DOHH2 (cell line): Measurements from ENCODE around the gene BTRC.

Experiments
- H3F3A ChIP-seq: fragments of 200-600 bp; sonication (generic), shearing (Covaris generic); 2 replicates; pipeline ENCODE4 v1.6.0; 2016; ENCODE audit warnings: antibody characterized with exemption, mild to moderate bottlenecking; ENCODE audit not compliant: control insufficient read depth, insufficient read depth
- H3K27ac ChIP-seq: fragments of 200-600 bp; sonication (generic); 2 replicates; pipeline ENCODE4 v1.5.1; 2014; ENCODE audit warnings: low read depth, mild to moderate bottlenecking, low read length, moderate library complexity
- H3K27me3 ChIP-seq: fragments of 200-600 bp; sonication (generic); 2 replicates; pipeline ENCODE4 v1.6.1; 2014; ENCODE audit warnings: mild to moderate bottlenecking, low read length, mixed read lengths; ENCODE audit not compliant: control insufficient read depth
- H3K36me3 ChIP-seq: fragments of 200-600 bp; sonication (generic); 2 replicates; pipeline ENCODE4 v1.6.1; 2014; ENCODE audit warnings: mild to moderate bottlenecking, low read length, moderate library complexity, mixed read lengths; ENCODE audit not compliant: control insufficient read depth
- H3K4me1 ChIP-seq: fragments of 200-600 bp; sonication (generic); 2 replicates; pipeline ENCODE4 v1.6.1; 2014; ENCODE audit warnings: mild to moderate bottlenecking, low read length, mixed read lengths; ENCODE audit not compliant: control insufficient read depth
- H3K4me2 ChIP-seq: fragments of 200-600 bp; sonication (generic); 2 replicates; pipeline ENCODE4 v1.6.0; 2014; ENCODE audit warnings: mild to moderate bottlenecking, low read length, moderate library complexity
- H3K4me3 ChIP-seq: fragments of 200-600 bp; sonication (generic); 2 replicates; pipeline ENCODE4 v1.5.1; 2014; ENCODE audit warnings: mild to moderate bottlenecking, low read length, mixed read lengths
- H3K79me2 ChIP-seq: fragments of 200-600 bp; sonication (generic); 2 replicates; pipeline ENCODE4 v1.6.1; 2014; ENCODE audit warnings: mild to moderate bottlenecking, low read length, mixed read lengths; ENCODE audit not compliant: control insufficient read depth
- H3K9me2 ChIP-seq: fragments of 200-600 bp; sonication (generic); replicated peaks from 2 replicates; pipeline ENCODE4 v1.6.1; 2014; ENCODE audit warnings: mild to moderate bottlenecking, low read length, mixed read lengths; ENCODE audit not compliant: control insufficient read depth
- H3K9me3 ChIP-seq: fragments of 200-600 bp; sonication (generic); 2 replicates; pipeline ENCODE4 v1.6.1; 2014; ENCODE audit warnings: antibody characterized with exemption, low read length, mixed read lengths; ENCODE audit not compliant: control insufficient read depth, insufficient read depth
- H4K20me1 ChIP-seq: fragments of 200-600 bp; sonication (generic); 2 replicates; pipeline ENCODE4 v1.6.0; 2014; ENCODE audit warnings: low read depth, mild to moderate bottlenecking, antibody characterized with exemption, low read length, moderate library complexity; ENCODE audit not compliant: control insufficient read depth, insufficient read depth
- EZH2phosphoT487 ChIP-seq: fragments of 200-600 bp; sonication (generic); IDR thresholded peaks from 2 replicates; pipeline ENCODE4 v1.6.1; 2017; ENCODE audit warnings: borderline replicate concordance, mild to moderate bottlenecking, antibody characterized with exemption, low read length, moderate library complexity, mixed read lengths
- TF ChIP-seq, protein P1 (sequence below): fragments of 200-600 bp; sonication (generic); IDR thresholded peaks from one replicate; pipeline ENCODE4 v1.5.1; 2014; ENCODE audit warnings: antibody characterized with exemption, mild to moderate bottlenecking, low read depth, low read length; ENCODE audit not compliant: poor library complexity, severe bottlenecking

BTRC gene

DNA sequence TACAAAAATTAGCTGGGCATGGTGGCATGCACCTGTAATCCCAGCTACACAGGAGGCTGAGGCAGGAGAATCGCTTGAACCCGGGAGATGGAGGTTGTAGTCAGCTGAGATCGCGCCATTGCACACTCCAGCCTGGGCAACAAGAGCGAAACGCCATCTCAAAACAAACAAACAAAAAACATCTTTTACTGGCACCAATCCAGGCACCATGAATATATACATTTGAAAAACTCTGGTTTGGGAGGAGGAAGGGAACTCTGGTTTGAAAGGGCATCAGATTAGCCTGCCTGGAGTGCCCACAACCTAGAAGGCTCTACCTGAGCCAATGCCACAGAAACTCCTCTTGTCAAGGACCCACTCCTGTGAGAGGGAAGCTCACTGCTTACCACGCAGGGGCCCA lies 218.2 kb downstream of the BTRC start:
- Histone ChIP-seq H3K36me3 (no peaks in the 10 kb centered on the region), H3K4me1 (peaks cover 15% of the 10 kb centered on the region), H3K4me3 (no peak overlapping the region), H4K20me1 (peaks cover 2% of the 10 kb centered on the region; the same call in 1 of the 2 replicates), H3K9me2 (no peaks in the 10 kb centered on the region), H3K9me3 (no peaks in the 10 kb centered on the region), H3K27me3 (peaks cover 31% of the 10 kb centered on the region), H3K4me2 (no peak overlapping the region), H3K79me2 (no peaks in the 10 kb centered on the region), H3F3A (no peaks in the 10 kb centered on the region), H3K27ac (no peak overlapping the region)
- TF ChIP-seq, protein P1, sequence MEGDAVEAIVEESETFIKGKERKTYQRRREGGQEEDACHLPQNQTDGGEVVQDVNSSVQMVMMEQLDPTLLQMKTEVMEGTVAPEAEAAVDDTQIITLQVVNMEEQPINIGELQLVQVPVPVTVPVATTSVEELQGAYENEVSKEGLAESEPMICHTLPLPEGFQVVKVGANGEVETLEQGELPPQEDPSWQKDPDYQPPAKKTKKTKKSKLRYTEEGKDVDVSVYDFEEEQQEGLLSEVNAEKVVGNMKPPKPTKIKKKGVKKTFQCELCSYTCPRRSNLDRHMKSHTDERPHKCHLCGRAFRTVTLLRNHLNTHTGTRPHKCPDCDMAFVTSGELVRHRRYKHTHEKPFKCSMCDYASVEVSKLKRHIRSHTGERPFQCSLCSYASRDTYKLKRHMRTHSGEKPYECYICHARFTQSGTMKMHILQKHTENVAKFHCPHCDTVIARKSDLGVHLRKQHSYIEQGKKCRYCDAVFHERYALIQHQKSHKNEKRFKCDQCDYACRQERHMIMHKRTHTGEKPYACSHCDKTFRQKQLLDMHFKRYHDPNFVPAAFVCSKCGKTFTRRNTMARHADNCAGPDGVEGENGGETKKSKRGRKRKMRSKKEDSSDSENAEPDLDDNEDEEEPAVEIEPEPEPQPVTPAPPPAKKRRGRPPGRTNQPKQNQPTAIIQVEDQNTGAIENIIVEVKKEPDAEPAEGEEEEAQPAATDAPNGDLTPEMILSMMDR = no peak
- TF ChIP-seq EZH2phosphoT487 = no peak

DNA sequence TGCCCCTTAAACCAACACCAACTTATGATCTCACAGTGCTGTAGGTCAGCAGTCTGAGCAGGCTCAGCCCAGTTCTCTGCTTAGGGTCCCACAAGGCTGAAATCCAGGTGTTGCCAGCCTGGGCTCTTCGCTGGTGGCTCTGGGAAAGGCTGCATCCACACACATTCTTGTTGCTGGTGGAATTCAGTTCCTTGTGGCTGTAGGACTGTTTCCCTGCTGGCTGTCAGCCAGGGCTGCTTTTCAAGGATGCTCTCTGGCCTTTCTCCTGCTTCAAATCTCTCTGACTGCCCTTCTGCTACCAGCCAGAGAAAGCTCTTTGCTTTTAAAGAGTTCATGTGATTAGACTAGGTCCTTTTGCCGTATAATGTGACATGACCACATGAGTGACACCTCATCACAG lies 218.8 kb downstream of the BTRC start:
- Histone ChIP-seq H3K9me2 (no peaks in the 10 kb centered on the region), H3K4me1 (peaks cover 15% of the 10 kb centered on the region), H3K27ac (no peak overlapping the region), H3K27me3 (peaks cover 26% of the 10 kb centered on the region), H3K36me3 (no peaks in the 10 kb centered on the region), H3K4me2 (no peak overlapping the region), H3K4me3 (no peak overlapping the region), H3K9me3 (no peaks in the 10 kb centered on the region), H3K79me2 (no peaks in the 10 kb centered on the region), H3F3A (no peaks in the 10 kb centered on the region), H4K20me1 (peaks cover 4% of the 10 kb centered on the region; the same call in 1 of the 2 replicates)
- no peak for TF ChIP-seq EZH2phosphoT487
- TF ChIP-seq, protein P1 = no peak

DNA sequence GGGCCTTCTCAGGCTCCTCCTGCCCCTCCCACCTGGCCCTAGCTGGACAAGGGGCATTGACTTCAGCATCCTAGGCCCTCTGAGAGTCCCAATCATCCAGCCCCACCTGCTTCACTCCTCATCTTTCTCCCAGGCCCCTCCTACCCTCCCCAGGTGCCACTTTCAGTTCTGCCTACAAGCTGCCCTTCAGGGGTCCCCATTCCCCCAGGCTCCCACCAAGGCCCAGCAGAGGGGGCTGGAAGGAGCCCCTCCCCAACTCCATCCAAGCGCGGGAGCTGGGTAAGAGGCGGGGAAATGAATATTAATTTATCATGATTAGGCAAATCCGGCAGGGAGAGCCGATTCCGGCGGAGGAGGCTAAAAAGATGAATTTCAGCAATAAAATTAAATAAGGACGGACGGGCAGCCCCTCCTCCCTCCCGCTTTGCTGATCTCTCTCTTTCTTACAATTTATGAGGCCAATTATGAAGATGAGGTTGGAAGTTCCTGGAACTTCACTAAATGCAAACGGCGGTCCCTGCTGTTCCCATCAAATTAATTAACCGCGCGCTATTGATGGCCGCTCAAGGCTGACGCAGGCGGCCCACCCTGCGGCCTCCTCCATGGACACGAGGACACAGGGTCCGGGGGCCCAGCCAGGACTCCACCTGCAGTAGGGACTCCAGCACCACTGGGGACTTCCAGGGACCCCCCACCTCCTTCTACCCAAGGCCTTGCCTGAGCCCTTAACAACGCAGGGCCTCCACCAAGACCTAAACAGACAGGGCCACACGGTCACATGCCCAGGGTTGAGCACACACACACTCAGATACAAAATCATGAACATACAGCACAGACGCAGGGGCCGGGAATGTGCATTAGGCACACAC lies 220.2 kb downstream of the BTRC start:
- Histone ChIP-seq H3K36me3 (no peaks in the 10 kb centered on the region), H4K20me1 (peaks cover 4% of the 10 kb centered on the region; the same call in 1 of the 2 replicates), H3K27ac (no peak overlapping the region)

More for the DNA sequence above, 220.2 kb downstream of the BTRC start:
- Histone ChIP-seq H3K27me3 (peaks cover 16% of the 10 kb centered on the region), H3F3A (no peaks in the 10 kb centered on the region), H3K4me2 (no peak overlapping the region), H3K9me2 (no peaks in the 10 kb centered on the region), H3K79me2 (no peaks in the 10 kb centered on the region), H3K4me1 (peaks cover 15% of the 10 kb centered on the region), H3K4me3 (no peak overlapping the region), H3K9me3 (no peaks in the 10 kb centered on the region)
- TF ChIP-seq, protein P1 = no peak
- TF ChIP-seq EZH2phosphoT487 = no peak
